Activated CD4-positive, CD25-positive, alpha-beta regulatory T cell (primary cell): Measurements from ENCODE around the gene SOX11.

Experiments used
- DNase-seq, 4 experiments: peaks; one replicate each; lab custom pipeline; 2025; lab: John Stamatoyannopoulos, UW

The SOX11 gene

DNA sequence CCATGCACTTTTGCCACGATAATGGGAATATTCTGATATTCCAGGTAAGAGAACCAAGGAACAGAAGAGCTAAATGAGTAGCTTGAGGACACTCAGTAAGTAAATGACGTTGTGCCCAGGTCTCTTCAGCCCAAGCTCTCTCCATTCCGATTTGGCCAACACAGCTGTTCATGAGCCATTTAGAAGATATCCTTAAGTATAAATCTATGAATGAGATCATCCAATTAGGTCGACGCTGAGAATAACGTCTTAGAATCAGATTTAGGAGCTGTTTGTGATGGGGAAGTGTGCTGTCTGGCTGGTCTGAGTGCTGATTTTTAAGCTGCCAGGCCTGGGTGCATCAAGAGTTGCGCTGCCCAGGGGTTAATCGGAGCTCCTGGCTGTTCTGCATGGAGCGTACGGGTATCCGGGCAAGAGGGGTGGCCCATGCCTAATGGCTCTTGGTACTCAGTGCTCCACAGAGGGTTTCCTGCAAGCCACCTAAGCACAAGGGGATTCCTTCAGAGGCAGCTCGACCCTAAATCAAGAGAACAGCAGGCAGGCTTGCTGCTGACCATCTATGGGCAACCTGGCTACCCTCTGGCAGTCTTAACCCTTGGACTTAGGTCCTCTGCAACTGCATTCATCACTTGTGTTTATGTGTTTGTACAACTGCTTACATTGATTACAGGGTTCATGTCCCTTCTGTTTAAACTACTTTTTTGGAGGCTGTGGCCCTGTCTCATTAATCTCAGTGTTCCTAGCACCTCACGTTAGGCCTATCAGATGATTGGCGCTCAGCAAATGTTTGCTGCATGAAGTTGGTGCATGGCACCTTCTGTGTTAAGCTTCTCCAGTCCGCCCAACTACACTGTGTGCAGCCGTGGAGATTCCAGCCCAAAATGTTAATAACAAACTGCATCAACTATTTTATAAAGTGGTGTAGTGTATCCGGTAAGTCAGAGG is 31.9 kb downstream of the SOX11 start:
- no peak for DNase-seq

DNA sequence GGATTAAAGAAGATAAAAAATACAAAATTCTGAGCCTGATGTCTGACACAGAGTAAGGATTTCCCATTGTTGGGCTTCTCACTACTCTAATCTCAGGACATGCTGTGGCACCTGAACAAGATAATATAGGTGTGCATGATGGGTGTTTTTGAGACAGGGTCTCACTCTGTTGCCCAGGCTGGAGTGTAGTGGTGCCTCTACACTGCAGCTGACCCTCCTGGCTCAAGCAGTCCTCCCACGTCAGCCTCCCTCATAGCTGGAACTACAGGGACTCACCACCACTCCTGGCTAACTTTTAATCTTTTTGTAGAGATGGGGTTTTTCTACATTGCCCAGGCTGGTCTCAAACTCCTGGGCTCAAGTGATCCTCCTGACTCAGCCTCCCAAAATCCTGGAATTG is 32.9 kb downstream of the SOX11 start:
- no peak for DNase-seq

DNA sequence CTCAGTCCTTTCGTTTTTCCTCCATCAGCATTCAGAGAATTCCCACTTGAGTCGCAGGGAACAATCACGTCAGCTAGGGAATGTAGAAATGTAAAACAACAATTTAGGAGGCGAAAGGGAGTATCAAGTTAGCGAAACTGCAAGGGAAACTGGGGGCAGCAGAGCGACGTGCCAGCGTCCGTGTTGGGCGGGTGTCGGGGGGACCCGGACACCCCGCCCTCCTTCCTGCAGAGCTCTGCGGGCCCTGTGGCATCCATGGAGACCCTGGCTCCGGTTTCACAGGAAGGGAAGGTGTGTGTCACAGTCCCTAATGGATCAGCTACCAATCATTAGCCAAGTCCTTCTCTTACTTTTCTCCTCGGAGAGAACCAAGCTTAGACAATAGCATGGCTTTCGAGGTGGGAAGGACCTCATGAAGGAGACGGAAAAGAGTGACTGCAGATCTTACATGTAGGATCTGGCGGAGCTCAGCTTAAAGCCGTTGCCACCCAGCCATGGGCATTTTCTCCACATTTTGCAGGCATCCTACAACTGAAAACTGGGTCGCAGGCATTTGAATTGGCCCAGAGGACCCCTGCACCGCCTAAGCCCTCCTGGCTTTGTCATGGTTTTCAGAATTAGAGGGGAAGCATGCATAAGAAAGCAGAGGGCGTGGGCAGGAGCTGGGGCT is 33.7 kb downstream of the SOX11 start:
- DNase-seq, result no peak

DNA sequence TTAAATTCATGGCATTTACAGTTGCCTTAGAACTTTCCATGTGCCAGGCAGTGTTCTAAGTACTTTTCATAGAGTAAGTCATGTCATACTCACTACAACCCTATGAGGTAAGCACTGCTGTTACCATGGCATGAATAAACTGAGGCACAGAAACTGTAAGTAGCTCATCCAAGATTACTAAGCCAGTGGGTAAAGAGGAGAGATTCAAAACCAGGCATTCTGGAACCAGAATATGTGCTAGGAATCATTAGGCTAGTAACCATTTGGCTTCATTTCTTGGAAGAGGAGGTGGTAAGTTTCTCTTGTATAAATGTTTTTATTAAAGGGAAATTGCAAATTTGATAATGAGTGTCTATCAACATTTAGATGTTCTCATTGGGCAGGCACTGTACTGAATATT is 35.1 kb downstream of the SOX11 start:
- DNase-seq, result no peak

DNA sequence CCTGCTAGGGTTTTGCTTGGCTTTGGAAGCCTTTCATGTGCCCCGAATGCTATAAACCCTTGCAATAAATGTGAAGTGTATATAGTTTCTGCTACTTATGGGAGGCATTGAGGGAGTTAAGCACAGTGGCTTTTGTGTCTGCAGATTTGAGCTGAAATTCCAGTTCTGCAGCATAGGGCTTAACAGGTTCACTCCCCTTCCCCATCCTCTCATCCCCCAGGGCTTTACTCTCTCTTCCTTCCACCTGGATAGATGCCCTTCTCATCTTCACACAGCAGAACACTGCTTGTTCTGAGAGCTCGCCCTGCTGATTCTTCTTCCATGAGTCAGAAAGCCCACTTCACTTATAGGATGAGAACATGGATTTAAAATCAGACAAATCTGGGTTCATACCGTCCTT is 37.2 kb downstream of the SOX11 start:
- DNase-seq, result no peak

DNA sequence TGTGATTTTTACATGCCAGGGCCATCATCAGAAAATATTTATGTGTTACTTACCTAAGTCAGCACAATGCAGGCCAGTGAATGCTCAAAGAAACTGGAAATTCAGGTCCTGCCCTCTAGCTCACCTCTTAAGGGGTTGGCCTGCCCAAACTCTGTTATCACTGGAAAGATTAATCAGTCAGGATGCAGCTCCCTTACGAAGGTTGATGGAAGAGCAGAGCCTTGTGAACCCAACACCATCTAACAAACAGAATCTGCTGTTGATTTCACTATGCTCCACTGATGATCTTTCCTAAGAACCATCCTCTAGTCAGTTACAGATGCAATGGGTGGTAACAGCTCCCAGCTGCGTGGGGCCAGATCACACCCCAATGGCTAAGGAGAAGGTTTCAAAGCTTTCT is 38.2 kb downstream of the SOX11 start:
- no peak for DNase-seq

DNA sequence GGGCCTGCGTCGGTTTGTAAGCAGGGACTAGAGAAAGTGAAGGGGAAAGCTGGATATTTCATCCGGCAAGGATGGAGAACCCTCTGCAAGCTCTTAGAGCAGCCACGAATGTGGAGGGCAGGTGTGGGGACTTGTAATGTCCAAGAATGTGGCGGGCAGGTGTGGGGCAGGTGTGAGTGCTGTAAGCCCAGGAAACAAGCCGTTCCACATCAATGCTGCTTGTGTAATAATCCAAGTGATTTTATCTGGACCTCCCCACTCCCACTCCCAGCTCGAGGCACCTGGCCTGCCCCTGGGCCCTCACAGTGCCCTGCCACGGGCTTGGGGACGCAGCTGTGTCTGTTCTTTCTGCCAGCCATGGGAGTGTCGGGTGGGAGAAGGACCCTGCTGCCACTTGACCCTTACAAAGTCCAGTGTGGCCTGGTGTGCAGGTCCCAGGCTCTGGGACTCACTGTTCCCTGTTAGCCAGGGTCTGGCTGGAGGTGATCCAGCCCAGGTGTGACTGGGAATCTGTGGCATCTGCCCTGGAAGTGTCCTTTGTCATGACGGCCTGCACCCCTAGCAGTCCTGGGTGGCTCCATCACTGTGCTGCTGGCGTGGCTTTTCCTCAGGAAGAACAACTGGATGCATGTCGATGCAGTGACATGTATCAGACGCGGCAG is 42.8 kb downstream of the SOX11 start:
- DNase-seq, result no peak

DNA sequence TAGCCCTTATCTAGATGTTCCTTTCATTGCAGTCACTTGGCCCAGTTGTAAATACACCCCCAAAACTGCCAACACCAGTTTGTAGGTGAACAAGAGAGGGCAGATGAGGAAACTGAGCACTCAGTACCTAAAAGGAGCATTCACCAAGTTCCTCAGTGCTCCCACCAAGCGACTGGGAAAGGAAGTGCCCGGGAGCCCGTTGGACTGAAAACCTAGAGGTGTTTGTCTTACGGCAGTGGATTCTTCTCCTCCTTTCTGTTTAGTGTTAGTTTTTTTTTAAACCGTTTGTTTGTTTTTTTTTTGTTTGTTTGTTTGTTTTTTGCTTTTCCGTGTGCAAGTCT is 43.3 kb downstream of the SOX11 start:
- DNase-seq, result no peak

DNA sequence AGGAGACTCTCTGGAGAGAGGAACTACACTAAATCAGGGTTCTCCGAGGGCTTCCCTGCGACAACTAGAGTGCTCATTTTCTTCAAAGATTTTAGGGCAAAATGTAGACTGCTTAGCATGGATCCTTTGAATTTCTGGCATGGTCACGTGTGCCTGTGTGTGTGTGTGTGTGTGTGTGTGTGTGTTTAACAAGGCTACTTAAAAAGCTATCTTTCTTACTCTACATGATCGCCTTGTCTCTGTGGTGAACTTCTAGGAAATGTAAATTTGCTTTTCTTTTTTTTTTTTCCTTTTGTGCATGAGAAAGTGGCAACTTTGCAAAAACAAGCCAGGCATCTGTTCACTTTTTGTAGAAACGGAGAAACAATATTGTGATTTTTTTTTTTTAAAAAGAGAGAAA is 43.9 kb downstream of the SOX11 start:
- no peak for DNase-seq

DNA sequence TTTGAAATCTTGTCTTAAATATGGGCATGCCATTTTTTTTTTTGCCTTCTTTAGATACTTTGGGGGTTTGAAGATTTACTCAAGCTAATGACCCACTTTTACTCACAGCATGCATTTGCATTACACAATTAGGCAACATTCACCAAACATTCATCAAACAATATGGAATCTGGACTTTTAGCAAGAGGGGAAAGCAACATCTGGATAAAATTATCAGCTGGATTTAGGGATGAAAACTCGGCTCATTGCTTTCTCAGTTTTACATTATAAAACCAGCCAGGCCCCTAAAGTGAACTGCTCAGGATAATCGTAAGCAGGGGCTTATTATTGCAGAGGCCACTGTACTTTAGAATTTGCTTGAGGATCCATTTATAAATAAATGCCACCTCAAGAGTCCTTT is 44.7 kb downstream of the SOX11 start:
- DNase-seq, result no peak

DNA sequence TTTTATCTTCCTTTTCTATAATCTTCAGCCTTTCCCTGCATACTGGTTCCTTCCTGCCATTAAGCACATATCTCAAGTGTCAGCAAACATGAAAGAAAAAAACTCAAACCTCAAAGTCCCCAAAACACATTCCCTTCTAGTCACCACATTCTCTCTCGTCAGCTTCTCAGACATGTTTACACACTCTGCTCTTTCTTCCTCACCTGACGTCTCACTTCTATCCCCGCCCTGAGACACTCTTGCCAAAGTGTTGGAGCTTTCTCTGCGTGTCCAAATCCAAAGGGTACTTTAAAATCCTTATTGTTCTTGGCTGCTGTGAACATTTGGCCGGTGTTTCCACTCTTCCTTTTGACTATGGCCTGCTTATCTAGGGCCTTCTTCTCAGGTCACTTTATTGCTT is 47.9 kb downstream of the SOX11 start:
- DNase-seq, result no peak

DNA sequence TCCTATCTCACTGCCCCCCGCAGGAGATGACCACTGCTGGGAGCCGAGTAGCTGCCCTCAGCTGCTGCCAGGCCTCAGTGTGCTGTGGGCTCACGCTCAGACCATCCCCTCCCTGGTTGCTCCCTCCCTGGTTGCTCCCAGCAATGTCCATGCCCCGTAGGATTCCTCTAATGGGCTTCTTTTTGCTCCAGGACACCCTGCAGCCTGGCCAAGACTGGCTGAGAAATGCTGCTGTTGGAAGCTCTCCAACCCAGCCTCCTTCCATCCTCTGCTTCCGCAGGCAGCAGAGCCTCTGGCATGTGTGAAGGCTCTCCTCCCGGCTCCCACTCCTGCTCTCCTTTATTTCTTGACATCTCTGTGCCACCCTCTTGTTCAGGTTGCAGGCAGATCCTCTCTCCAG is 48.6 kb downstream of the SOX11 start:
- no peak for DNase-seq

DNA sequence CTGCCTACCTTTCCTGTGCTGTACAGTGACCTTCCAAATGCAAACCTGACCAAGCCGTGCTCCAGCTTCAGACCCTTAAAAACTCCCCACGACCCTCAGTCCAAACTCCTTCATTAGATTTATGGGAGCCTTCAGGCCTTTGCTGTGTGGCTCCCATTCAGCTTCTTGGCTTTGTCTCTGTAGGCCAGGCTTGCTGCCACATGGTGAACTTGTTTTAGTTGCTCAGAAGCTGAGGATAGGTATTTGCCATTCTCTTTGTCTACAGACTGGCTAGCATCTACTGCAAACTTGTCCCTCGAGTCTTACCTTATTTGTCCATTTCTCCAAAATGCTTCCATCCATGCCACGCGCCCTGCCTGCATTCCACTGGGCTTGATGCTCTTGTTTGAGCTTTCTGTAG is 49.1 kb downstream of the SOX11 start:
- no peak for DNase-seq

DNA sequence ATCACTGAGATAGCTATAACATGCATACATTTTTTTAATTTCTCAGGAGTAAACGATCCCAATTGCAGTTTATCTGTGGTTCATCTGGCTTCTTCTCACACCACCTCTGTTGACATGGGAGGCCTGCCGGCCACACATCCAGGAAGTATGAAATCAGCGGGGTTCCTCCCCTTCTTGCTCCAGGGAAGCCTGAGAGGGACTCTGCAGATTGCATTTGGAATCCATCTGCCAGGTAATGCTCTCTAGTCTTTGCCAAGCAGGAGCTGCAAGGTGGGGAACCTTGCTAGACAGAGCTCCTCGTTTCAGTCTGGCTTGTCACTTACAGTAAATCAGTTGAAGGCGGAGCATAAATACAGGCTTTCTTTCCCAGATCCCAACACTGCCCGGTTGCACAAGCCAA is 49.9 kb downstream of the SOX11 start:
- DNase-seq, result no peak

DNA sequence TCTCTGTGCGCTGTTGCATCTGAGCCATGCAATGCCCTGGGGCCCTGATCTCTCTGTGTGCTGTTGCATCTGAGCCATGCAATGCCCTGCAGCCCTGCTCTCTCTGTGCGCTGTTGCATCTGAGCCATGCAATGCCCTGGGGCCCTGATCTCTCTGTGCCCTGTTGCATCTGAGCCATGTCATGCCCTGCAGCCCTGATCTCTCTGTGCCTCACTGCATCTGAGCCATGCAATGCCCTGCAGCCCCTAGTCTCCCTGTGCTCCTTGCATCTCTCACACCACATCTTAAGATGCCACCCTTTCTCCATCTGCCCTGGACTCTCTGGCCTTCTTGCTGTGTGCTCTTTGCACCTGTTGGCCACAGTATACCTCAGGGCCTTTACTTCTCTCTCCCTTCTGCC is 56.2 kb downstream of the SOX11 start:
- no peak for DNase-seq

DNA sequence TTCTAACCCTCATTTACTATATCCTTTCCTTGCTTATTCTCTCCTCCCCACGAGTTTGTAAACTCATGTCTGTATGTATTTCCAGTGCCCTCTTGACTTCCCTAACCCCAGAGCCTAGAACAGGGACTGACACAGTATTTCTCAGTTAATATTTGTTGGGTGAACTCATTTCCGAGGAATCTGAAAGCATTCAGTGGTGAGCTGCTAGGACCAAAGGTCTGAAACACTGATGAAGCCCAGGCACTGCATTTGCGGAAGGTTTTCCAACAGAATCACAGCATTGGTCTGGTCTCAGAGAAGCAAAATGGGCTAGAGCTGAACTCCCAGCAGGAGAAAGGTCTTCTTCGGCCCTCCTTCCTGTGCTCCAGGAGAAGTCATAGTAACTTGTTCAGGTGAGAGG is 56.8 kb downstream of the SOX11 start:
- DNase-seq, result no peak

DNA sequence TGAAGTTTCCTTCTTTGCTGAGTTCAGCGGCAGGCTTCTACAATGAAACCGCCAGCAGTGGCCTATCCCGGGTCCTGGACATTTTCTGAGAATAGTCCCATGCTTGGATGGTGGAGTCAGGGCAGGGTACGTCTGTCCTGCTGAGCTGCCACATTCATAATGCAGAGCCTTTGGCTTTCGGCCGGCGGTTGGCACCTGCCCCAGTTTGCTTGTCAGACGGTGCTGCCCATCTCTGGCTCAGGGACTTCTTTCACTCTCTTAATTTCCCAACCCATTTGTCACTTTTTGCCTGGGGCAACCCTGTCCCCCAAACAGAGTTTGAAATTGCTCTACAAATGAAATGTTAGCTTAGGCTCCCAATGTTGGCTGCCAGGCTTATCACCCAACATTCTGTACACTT is 57.2 kb downstream of the SOX11 start:
- DNase-seq, result no peak
